Spinal cord (tissue), 10 donors: ENCODE data around the gene SUFU. TPM values are rescaled to one million over a fixed set of nuclear protein-coding genes. Genes with fewer than 3 reads are reported as not detected.

Experiments used
- DNase-seq, 6 donors: peaks; one replicate each; pipeline versions ENCODE4 v3.0.0 to v3.0.0-alpha.2; 2013 to 2015; ENCODE audit warnings: low spot score in 6 of 6, low read depth in 4 of 6
- H3K27ac ChIP-seq: one replicate; pipeline ENCODE4 v1.5.1; 2013; ENCODE audit warnings: low read depth, low read length, control low read depth
- H3K27me3 ChIP-seq: one replicate; pipeline ENCODE4 v1.6.1; 2013; ENCODE audit warnings: low read length; ENCODE audit not compliant: control insufficient read depth, insufficient read depth
- H3K36me3 ChIP-seq: one replicate; pipeline ENCODE4 v1.6.1; 2013; ENCODE audit warnings: low read length; ENCODE audit not compliant: control insufficient read depth, insufficient read depth
- H3K4me1 ChIP-seq: one replicate; pipeline ENCODE4 v1.6.1; 2013; ENCODE audit warnings: low read length; ENCODE audit not compliant: control insufficient read depth, insufficient read depth
- H3K4me3 ChIP-seq: one replicate; pipeline ENCODE4 v1.5.1; 2013; ENCODE audit warnings: low read depth, low read length, control low read depth
- H3K9me3 ChIP-seq: one replicate; pipeline ENCODE4 v1.6.1; 2013; ENCODE audit warnings: low read length; ENCODE audit not compliant: control insufficient read depth, insufficient read depth
- WGBS: methylation state at CpG from one replicate; pipeline ENCODE4 v1.1.5; 2013; ENCODE audit warnings: missing lambda C conversion rate; ENCODE audit not compliant: insufficient coverage; 5-methylcytosine and 5-hydroxymethylcytosine counted together
- polyA plus RNA-seq, 2 donors: library from polyadenylated mRNA; unstranded; fragments of 120-200 nt; gene quantifications; one replicate each; pipeline ENCODE4 v1.2.1, GENCODE V29; 2013; ENCODE audit not compliant: insufficient read length in 2 of 2
- total RNA-seq, 2 donors: library from RNA; depleted of rRNA in 1 of 2; stranded (reverse); fragments of 120-200 nt in 1 of 2; fragments of >200 nt in 1 of 2; gene quantifications; one replicate each; pipeline versions ENCODE4 v1.2.3 to v1.2.4, GENCODE V29; 2013 to 2014
- donor health status: healthy.

SUFU gene
- total and polyA plus RNA-seq, 4 donors: 6.8 to 27.0 (median 17.9) TPM

- no peaks in the 10 kb centered on the region for H3K9me3 ChIP-seq
- no peak overlapping the region for H3K4me3 ChIP-seq
- H3K27me3 ChIP-seq: no peaks in the 10 kb centered on the region
- WGBS: 87% methylated on average over 10 of the region's 10 CpGs
- H3K27ac ChIP-seq: no peak overlapping the region
- H3K4me1 ChIP-seq: peaks cover 24% of the 10 kb centered on the region
- no peak for DNase-seq
- H3K36me3 ChIP-seq: peaks cover 8% of the 10 kb centered on the region
Observed at GRCh38 chr10:102463983-102464382, 39.8 kb upstream of the SUFU start.

DNA sequence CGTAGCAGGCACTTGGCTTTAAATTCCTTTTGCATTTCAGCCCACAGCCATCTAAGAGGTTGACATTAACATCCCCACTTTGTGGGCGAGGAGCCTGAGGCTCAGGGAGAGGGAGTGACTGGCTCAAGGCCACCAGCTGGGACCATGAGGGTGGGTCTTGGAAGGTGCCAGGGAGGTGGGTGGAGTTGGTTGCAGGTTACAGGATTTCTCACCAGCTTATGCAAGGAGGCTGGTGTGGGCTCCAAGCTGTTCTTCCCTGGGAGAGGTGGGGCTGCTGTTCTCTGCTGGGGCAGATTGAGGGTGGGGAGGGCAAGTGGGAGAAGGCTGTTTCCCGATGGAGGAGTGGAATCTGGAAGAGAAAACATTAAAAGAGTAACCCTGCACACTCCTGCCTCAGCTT lies 38.3 kb upstream of the SUFU start:
- peaks cover 24% of the 10 kb centered on the region for H3K4me1 ChIP-seq
- no peaks in the 10 kb centered on the region for H3K27me3 ChIP-seq
- H3K36me3 ChIP-seq: peaks cover 20% of the 10 kb centered on the region
- no peak overlapping the region for H3K27ac ChIP-seq
- 79% methylated on average over 1 of the region's 3 CpGs for WGBS
- DNase-seq: no peak
- no peaks in the 10 kb centered on the region for H3K9me3 ChIP-seq
- H3K4me3 ChIP-seq: no peak overlapping the region

DNA sequence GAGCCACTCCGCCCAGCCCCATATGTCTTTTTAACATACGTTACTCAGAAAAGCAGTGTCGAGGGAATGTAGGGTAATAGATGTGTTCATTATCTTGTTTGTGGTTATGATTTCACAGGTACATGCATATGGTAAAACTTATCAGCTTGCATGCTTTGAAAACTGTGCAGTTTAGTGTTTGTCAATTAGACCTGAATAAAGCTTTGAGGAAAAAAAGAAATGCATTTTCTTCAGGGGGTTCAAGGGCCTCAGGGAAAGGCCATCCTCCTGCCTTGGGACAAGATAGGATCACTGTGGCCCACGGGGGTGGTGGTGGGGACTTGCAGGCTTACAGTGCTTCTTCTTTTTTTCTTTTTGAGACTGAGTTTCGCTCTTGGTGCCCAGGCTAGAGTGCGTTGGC lies 36.5 kb upstream of the SUFU start:
- DNase-seq: no peak
- Histone ChIP-seq H3K36me3 (peaks cover 35% of the 10 kb centered on the region), H3K27ac (no peak overlapping the region), H3K9me3 (no peaks in the 10 kb centered on the region), H3K4me3 (no peak overlapping the region), H3K27me3 (no peaks in the 10 kb centered on the region), H3K4me1 (peaks cover 10% of the 10 kb centered on the region)
- WGBS: 79% methylated on average over 2 of the region's 6 CpGs

DNA sequence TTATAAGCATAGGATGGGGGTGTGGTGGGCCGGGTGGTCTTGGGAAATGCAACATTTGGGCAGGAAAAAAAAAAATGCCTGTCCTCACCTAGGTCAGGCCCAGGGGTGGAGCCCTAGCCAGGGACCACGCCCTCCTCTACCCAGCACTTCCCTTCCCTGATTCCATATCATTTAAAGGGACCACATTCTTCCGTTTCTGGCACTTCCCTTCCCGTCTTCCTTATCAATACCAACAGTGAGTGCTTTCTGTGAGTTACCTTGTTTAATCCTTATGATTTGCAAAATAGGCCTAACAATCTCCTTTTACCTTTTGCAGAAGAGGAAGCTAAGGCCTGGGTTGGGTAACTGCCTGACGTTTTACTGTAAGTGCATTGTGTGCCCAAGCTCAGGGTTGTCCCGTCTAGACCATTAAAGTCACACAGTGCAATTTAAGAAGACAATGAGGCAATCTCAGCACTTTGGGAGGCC lies 35.8 kb upstream of the SUFU start:
- Histone ChIP-seq H3K36me3 (peaks cover 40% of the 10 kb centered on the region), H3K27me3 (no peaks in the 10 kb centered on the region), H3K4me1 (peaks cover 4% of the 10 kb centered on the region), H3K4me3 (no peak overlapping the region), H3K9me3 (no peaks in the 10 kb centered on the region), H3K27ac (no peak overlapping the region)
- WGBS: 78% methylated on average over 1 of the region's 6 CpGs
- DNase-seq: no peak

- H3K36me3 ChIP-seq: peaks cover 46% of the 10 kb centered on the region
- H3K27me3 ChIP-seq: no peaks in the 10 kb centered on the region
- no peak for DNase-seq
- WGBS: 73% methylated on average over 7 of the region's 9 CpGs
- no peak overlapping the region for H3K27ac ChIP-seq
- no peaks in the 10 kb centered on the region for H3K9me3 ChIP-seq
- H3K4me3 ChIP-seq: no peak overlapping the region
- H3K4me1 ChIP-seq: no peaks in the 10 kb centered on the region
Observed at GRCh38 chr10:102468683-102469082, 35.1 kb upstream of the SUFU start.

- Histone ChIP-seq H3K9me3 (no peaks in the 10 kb centered on the region), H3K36me3 (peaks cover 56% of the 10 kb centered on the region), H3K4me3 (no peak overlapping the region), H3K27ac (no peak overlapping the region), H3K4me1 (no peaks in the 10 kb centered on the region), H3K27me3 (no peaks in the 10 kb centered on the region)
- no peak for DNase-seq
- 93% methylated on average over 30 of the region's 36 CpGs for WGBS
Observed at GRCh38 chr10:102470579-102471546, 32.9 kb upstream of the SUFU start.

DNA sequence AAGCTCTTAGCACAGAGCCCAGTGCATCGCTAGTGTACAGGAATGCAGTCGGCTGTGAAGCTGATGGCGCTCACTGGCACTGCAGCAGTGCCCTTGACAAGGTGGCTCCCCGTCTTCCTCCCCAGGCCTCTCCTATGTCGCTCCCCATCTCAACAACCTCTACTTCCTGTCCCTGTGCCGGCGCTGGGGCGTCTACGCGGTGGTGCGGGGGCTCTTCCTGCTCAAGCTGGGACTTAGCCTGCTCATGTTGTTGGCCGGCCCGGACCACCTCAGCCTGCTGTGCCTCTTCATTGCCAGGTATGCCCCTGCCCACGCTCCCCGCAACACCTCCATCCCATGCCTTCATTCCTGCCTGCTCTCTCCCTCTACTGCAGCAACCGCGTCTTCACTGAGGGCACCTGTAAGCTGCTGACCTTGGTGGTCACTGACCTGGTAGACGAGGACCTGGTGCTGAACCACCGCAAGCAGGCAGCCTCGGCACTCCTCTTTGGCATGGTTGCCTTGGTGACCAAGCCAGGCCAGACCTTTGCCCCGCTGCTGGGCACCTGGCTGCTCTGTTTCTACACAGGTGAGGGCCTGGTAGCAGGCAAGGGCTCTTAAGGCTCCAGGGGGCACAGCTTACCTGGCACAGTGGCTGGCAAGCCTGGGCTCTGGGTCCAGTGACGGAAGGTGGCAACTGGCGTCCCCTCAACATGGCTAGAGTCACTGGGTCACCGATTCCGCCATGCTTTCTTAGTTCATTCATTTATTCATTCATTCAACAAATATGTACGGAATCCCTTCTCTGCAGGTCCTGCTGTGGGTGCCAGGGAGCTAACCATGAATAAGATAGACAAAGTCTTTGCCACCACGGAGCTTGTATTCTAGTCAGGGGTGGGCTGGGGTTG lies 30.1 kb upstream of the SUFU start:
- Histone ChIP-seq H3K27ac (no peak overlapping the region), H3K9me3 (no peaks in the 10 kb centered on the region), H3K4me3 (no peak overlapping the region), H3K27me3 (no peaks in the 10 kb centered on the region), H3K4me1 (no peaks in the 10 kb centered on the region), H3K36me3 (peaks cover 76% of the 10 kb centered on the region)
- no peak for DNase-seq
- 92% methylated on average over 21 of the region's 27 CpGs for WGBS

DNA sequence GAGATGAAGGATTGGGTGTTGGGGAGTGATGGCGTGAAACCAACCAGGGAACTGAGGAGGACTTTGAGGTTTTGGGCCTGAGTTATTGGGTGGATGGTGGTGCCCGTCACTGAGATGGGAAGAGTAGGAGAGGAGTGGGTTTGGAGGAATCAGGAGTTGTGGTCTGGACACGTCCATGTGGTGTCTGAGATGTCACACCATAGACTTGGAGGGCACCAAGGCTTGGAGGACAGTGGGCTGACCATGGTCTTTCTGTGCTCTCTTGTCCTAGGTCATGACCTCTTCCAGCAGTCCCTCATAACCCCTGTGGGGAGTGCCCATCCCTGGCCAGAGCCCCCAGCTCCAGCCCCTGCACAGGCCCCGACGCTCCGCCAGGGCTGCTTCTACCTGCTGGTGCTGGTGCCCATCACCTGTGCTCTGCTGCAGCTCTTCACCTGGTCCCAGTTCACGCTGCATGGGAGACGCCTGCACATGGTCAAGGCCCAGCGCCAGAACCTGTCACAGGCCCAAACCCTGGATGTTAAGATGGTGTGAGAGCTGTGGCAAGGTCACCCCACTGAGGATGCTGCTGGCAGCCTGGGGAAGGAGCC lies 28.2 kb upstream of the SUFU start:
- H3K36me3 ChIP-seq: peaks cover 78% of the 10 kb centered on the region
- 96% methylated on average over 9 of the region's 9 CpGs for WGBS
- H3K4me3 ChIP-seq: no peak overlapping the region
- no peak for DNase-seq
- peaks cover 3% of the 10 kb centered on the region for H3K4me1 ChIP-seq
- H3K27ac ChIP-seq: no peak overlapping the region
- no peaks in the 10 kb centered on the region for H3K9me3 ChIP-seq
- no peaks in the 10 kb centered on the region for H3K27me3 ChIP-seq

DNA sequence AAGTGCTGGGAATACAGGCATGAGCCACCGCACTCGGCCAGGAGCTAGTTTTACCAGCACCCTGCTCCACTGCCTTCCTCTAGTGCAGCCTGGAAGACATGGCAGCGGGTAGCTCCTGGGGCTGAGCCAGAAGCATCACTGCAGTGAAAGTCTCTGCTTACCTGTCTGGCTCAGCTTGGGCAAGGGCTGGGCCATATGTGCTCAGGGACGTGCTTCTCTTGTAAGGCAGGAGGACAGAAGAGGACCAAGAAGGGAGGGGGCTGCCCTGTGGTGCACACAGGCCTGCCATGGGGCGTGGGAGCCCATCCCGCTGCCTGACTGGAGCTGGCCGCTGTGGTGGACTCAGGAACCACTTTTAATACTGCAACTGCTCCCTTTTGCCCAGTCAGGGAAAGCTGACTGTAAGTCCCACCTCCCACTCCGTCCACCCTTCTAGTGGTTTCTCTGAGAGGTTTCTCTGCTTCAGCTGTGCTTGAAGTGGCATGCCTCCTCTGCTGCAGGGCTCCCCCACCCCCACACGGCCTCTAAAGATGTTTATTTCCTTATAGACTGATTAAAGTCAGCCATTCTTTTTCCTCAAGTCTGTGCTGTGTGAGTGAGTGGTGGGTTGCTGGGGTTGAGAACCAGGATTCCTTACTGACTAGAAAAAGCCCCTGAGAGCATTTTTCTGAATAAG lies 27.2 kb upstream of the SUFU start:
- Histone ChIP-seq H3K9me3 (no peaks in the 10 kb centered on the region), H3K4me3 (no peak overlapping the region), H3K27me3 (no peaks in the 10 kb centered on the region), H3K36me3 (peaks cover 78% of the 10 kb centered on the region), H3K27ac (no peak overlapping the region), H3K4me1 (peaks cover 3% of the 10 kb centered on the region)
- DNase-seq: no peak
- WGBS: 75% methylated on average over 5 of the region's 9 CpGs
